Skeletal muscle tissue (tissue), 4 donors: Measurements from ENCODE around the gene PTRH1. TPM values are rescaled to one million over a fixed set of nuclear protein-coding genes. Genes with fewer than 3 reads are reported as not detected.

ENCODE experiments used
- H3K27ac ChIP-seq: one replicate; pipeline ENCODE4 v1.7.0; 2013; ENCODE audit warnings: mild to moderate bottlenecking, low read depth, low read length, inconsistent platforms
- H3K27me3 ChIP-seq, 3 donors: one replicate each; pipeline ENCODE4 v1.7.0; 2013; ENCODE audit warnings: low read length in 3 of 3; ENCODE audit not compliant: control insufficient read depth in 3 of 3, insufficient read depth in 3 of 3
- H3K36me3 ChIP-seq, 3 donors: one replicate each; pipeline ENCODE4 v1.7.0; 2013; ENCODE audit warnings: low read length in 3 of 3; ENCODE audit not compliant: control insufficient read depth in 3 of 3, insufficient read depth in 3 of 3
- H3K4me1 ChIP-seq, 3 donors: one replicate each; pipeline ENCODE4 v1.7.0; 2013; ENCODE audit warnings: low read length in 3 of 3, mild to moderate bottlenecking in 3 of 3; ENCODE audit not compliant: control insufficient read depth in 3 of 3, insufficient read depth in 3 of 3
- H3K4me3 ChIP-seq, 3 donors: one replicate each; pipeline ENCODE4 v1.7.0; 2013; ENCODE audit warnings: low read length in 3 of 3
- H3K9ac ChIP-seq, 3 donors: one replicate each; pipeline ENCODE4 v1.7.0; 2013; ENCODE audit warnings: low read length in 3 of 3, mild to moderate bottlenecking in 3 of 3, moderate library complexity in 2 of 3, low read depth in 1 of 3
- H3K9me3 ChIP-seq, 3 donors: one replicate each; pipeline ENCODE4 v1.7.0; 2013; ENCODE audit warnings: low read length in 3 of 3; ENCODE audit not compliant: control insufficient read depth in 3 of 3
- total RNA-seq: library from RNA; depleted of rRNA; stranded (reverse); fragments of >200 nt; gene quantifications from one replicate; pipeline ENCODE4 v1.2.3, GENCODE V29; 2014
- donor health status: Osteomylitis.

Gene PTRH1
- total RNA-seq, 1 donor from 2014 or later: 8.4 TPM

DNA sequence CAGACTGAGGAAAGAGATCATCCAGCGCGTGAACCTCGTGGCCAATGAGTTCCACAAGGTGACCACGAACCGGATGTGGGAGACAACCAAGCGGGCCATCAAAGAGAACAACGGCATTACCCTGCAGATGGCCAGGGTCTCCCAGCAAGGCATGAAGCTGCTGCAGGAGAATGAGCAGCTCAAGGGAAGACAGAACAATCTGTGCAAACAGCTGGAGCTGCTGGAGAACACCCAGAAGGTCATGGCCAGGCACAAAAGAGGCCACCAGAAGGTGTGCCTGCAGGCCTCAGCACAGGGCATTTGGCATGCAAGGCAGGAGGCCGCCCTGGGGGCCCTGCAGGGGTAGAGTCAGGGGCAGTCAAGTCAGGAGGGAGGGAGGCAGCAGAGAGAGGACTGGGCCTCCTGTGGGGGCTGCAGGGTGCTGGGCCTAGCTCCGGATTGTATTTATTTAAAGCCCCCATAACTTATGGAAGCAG is 4.2 kb downstream of the PTRH1 start:
- Histone ChIP-seq H3K9ac (no peak overlapping the region), H3K9me3 (no peaks in the 10 kb centered on the region), H3K27me3 (no peaks in the 10 kb centered on the region), H3K4me3 (no peak overlapping the region), H3K36me3 (no peaks in the 10 kb centered on the region), H3K4me1 (peaks cover 10 to 17% (median 14%) of the 10 kb centered on the region in 3 donors), H3K27ac (no peak overlapping the region)

DNA sequence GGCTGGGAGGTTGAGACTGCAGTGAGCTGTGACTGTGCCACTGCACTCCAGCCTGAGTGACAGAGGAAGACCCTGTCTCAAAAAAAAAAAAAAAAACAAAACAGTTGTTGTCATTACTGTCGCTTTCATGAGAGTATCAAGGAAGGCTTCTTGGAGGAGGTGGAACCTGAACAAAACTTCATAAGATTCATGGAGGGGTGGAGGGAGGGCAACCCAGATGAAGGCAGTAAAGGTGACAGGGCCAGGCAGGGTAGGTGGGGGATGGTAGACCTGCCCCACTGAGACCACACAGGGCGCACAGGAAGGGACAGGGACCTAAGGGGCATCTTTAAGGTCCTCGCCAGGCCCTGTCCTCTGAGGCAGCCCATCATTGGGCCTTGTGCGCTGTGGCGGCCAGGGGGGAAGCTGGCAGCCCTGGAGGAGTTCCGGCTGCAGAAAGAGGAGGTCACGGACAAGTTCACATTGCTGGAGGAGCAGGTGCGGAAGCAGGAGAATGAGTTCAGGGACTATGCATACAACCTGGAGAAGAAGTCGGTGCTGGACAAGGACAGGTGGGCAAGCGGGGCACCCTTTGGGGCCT is 5.2 kb downstream of the PTRH1 start:
- Histone ChIP-seq H3K9ac (no peak overlapping the region), H3K36me3 (no peaks in the 10 kb centered on the region), H3K27ac (no peak overlapping the region), H3K9me3 (no peaks in the 10 kb centered on the region), H3K27me3 (peaks cover 0 to 2% (median 0%) of the 10 kb centered on the region in 3 donors), H3K4me1 (peaks cover 6 to 12% (median 9%) of the 10 kb centered on the region in 3 donors), H3K4me3 (no peak overlapping the region)

DNA sequence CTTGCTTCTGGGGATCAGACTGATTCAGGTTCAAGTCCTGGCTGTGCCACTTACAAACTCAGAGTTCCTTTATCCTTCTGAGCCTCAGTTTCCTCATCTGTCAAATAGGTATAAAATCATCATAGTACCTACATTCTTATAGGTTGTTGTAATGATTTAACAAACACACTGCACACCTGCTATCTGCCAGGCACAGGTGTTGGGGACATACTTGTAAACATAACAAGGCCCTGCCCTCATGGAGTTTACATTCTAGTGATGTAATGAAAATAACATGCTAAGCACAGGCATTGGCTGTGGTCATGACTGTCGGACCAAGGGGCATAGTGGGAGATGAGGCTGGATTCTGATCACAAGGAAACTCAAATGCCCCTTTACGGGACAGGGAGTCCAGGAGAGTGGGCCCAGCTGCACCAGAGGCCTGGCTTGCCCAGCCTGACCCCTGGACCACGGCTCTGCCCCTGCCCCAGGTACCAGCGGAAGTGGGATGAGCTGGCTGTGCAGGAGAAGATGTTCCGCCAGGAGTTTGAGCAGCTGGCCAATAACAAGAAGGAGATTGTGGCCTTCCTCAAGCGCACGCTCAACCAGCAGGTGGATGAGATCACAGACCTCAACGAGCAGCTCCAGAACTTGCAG is 6.4 kb downstream of the PTRH1 start:
- Histone ChIP-seq H3K36me3 (no peaks in the 10 kb centered on the region), H3K4me3 (no peak overlapping the region), H3K27ac (no peak overlapping the region), H3K27me3 (peaks cover 0 to 4% (median 0%) of the 10 kb centered on the region in 3 donors), H3K9me3 (no peaks in the 10 kb centered on the region), H3K9ac (no peak overlapping the region), H3K4me1 (peaks cover under 1 to 2% (median under 1%) of the 10 kb centered on the region in 3 donors)

DNA sequence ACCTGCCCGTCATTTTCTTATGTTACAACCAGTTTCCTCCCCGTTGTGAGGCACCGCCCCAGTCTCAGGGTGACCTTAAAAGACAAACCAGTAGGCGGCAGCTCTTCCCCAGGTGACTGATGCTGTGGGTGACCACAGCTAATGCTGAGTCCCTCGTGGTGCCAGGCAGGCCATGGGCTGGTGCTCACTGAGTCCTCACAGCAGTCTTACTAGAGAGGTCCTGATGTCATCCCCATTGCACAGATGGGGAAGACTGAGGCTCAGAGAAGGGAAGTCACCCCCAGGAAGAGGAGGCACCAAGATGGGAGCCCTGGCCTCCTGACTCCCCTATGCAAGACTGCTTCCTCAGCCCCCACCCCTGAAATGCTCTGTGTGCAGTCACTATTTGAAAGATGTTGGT is 7.7 kb downstream of the PTRH1 start:
- Histone ChIP-seq H3K4me3 (no peak overlapping the region), H3K27me3 (peaks cover 0 to 4% (median 0%) of the 10 kb centered on the region in 3 donors), H3K9ac (no peak overlapping the region), H3K27ac (no peak overlapping the region), H3K4me1 (no peaks in the 10 kb centered on the region), H3K36me3 (no peaks in the 10 kb centered on the region), H3K9me3 (no peaks in the 10 kb centered on the region)

DNA sequence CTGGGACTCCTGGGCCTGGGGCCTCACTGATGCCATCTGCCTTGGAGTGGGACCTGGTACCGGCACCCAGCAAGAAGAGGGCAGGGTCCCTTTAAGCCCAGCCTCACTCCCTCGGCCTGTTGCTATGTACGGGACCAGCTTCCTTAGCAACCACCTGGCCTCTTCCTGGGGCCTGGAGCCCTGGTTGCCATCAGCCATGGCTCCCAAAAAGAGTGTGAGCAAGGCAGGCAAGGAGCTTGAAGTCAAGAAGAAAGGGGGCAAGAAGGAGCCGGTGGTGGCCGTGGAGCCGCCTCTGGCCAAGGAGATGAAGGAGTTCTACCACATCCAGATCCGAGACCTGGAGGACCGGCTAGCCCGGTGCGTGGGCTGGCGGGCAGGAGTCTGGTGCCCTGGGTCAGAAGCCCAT is 8.6 kb downstream of the PTRH1 start, which contains the start of gene CFAP157:
CFAP157 (plus strand) TSS at position 153 of the 406 bp plus-strand sequence; CDS start at position 197, 44 bp downstream.
- Histone ChIP-seq H3K9me3 (no peaks in the 10 kb centered on the region), H3K9ac (no peak within 1 kb of the TSS), H3K27ac (no peak within 1 kb of the TSS), H3K27me3 (peaks cover 0 to 4% (median 0%) of the 10 kb centered on the region in 3 donors), H3K4me3 (no peak within 1 kb of the TSS), H3K36me3 (no peaks in the 10 kb centered on the region), H3K4me1 (no peaks in the 10 kb centered on the region)

DNA sequence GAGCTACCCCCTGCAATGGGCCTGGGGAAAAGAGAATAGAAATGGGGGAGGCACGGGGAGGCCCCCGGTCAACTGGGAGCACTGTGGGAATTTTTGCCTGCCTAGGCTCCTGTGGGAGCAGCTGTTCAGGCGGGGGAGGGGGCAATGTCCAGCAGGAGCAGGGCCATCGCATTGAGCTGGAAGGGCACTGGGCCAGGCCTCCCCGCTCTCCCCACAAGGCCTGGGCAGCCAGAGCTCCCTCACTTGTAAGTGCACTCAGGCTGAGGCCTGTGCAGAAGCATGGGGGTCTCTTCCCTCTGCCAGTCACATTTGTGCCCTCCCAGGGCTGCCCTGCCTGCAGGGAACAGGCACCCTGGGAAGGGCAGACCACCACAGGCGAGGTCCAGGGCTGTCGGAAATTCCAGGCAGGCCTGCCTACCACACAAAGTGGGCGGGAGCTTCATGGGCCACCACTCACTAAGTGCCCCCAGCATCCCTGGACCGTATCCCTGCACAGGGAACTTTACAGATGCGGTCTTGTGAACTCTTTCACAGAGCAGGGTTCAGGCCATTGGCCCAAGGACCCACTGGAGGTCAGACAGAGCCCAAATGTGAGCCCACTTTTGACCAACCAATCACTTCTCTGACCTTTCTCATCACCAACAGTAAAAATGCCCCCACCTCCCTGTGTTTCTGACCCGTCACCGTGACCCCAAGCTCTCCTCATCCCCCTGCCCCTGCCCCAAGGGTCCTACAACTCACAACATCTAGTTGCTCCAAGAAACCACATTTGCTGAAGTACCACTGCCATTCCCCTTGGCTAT is 9.7 kb downstream of the PTRH1 start:
- H3K9me3 ChIP-seq: no peaks in the 10 kb centered on the region
- no peak overlapping the region for H3K27ac ChIP-seq
- no peak overlapping the region for H3K9ac ChIP-seq
- H3K4me1 ChIP-seq: peaks cover 0 to 3% (median under 1%) of the 10 kb centered on the region in 3 donors
- peaks cover 0 to 4% (median 0%) of the 10 kb centered on the region in 3 donors for H3K27me3 ChIP-seq
- no peaks in the 10 kb centered on the region for H3K36me3 ChIP-seq
- no peak overlapping the region for H3K4me3 ChIP-seq

DNA sequence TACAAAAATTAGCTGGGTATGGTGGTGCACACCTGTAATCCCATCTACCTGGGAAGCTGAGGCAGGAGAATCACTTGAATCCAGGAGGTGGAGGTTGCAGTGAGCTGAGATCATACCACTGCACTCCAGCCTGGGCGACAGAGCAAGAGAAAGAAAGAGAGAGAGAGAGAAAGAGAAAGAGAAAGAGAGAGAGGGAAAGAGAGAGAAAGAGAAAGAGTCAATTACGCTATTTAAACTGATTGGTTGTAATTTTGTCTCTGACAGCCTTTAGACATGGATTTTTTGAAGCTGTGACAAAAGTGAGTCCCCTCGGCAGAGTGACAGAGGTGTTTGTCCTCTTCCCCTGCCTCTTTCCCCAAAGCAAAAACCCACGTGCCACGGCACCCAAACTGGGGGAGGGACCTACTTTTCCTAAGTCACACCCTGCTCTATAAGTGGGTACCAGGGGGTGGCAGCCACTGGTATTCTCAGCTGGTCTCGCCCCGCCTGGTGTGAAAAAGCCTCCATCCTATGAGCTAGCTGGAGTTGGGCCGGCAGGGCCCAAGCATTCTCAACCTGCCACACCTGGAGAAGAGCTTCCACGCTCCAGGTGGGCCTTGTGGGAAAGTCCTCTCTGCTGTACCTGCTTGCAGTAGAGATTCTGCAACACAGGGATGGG is 12.0 kb downstream of the PTRH1 start:
- Histone ChIP-seq H3K27me3 (peaks cover 0 to 4% (median 0%) of the 10 kb centered on the region in 3 donors), H3K4me1 (peaks cover 10 to 22% (median 21%) of the 10 kb centered on the region in 3 donors), H3K27ac (no peak overlapping the region), H3K9me3 (no peaks in the 10 kb centered on the region), H3K4me3 (no peak overlapping the region), H3K9ac (no peak overlapping the region), H3K36me3 (no peaks in the 10 kb centered on the region)

DNA sequence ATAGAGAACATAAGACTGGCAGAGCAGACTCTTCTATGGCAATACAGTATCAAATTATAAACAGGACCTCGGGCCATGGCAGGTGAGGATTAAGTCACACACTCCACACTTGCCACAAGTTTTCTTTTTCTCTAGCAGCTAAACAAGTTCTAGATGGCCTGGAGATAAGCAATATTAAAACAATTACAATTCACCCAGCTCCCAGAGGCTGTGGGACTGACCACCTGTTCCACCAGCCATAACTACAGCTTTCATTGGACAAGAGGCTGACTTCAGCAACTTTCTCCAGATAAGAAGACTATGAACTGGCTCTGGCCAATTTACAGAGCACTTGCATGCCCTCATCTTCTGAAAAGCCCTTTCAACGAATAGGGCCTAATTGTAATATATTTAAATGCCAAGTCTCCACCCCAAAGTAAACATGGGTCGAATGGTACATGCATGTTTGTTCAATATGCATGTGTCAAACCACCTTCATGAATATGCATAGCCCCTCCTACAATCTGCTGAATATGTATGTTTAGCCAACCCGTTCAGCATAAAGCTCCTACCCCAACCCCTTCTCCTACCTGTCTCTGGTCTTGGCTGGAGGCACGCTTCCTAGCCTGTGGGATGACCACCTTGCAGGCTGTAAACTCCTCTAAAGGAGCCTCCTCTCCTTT is 14.7 kb downstream of the PTRH1 start:
- no peaks in the 10 kb centered on the region for H3K9me3 ChIP-seq
- no peak overlapping the region for H3K4me3 ChIP-seq
- H3K27me3 ChIP-seq: peaks cover 0 to 4% (median 0%) of the 10 kb centered on the region in 3 donors
- H3K4me1 ChIP-seq: peaks cover 10 to 22% (median 21%) of the 10 kb centered on the region in 3 donors
- peak overlapping the region in 1 of 3 donors; percentile 35 for H3K9ac ChIP-seq
- H3K36me3 ChIP-seq: no peaks in the 10 kb centered on the region
- H3K27ac ChIP-seq: peak overlapping the region; percentile 95

DNA sequence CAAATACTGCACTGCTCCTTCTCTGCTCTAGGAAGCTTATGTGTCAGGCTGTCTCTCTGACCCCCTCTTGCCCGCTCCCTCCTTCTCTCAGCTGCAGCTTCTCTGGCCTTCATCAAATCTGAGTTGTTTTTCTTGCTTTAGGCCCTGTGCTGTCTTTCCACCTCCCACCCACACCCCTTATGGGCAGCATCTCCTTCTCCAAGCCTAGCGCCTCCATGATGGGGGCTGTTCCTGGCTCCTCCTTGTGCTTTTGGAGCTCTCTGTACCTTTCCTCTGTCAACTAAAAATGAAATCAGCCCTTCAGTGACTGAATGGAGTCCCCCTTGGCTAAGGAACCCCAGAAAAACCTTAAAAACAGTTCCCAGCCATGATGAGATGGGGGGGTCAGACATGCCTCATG is 15.3 kb downstream of the PTRH1 start:
- peak overlapping the region in 2 of 3 donors; percentile 35 to 57 for H3K9ac ChIP-seq
- no peaks in the 10 kb centered on the region for H3K36me3 ChIP-seq
- H3K4me3 ChIP-seq: no peak overlapping the region
- peaks cover 0 to under 1% (median 0%) of the 10 kb centered on the region in 3 donors for H3K27me3 ChIP-seq
- H3K9me3 ChIP-seq: no peaks in the 10 kb centered on the region
- peak overlapping the region; percentile 95 for H3K27ac ChIP-seq
- peaks cover 10 to 22% (median 21%) of the 10 kb centered on the region in 3 donors for H3K4me1 ChIP-seq
